Medulla oblongata (tissue), 1 donor: ENCODE data around the gene GALE.
"Not testable (repeated sequence)": the region's sequence is repeated elsewhere in the genome, so short reads cannot be mapped to it uniquely, and the experiment has no call there.

Source experiments
- DNase-seq: peaks from one replicate; pipeline ENCODE4 v3.0.0-alpha.2; 2015; ENCODE audit errors: extremely low spot score

GALE gene

GRCh38 chr1:23792151-23792945 is 8.2 kb downstream of the GALE start:
- no peak for DNase-seq

GRCh38 chr1:23791516-23792047 is 9.0 kb downstream of the GALE start:
- no peak for DNase-seq

- DNase-seq = peak; percentile 96
Observed at GRCh38 chr1:23790696-23791515, 9.6 kb downstream of the GALE start, which contains the start of gene LYPLA2. TSS of gene LYPLA2 (plus strand) at chr1:23791145. CDS start at chr1:23792683, 1,538 bp downstream.

GRCh38 chr1:23788695-23789094 is 11.9 kb downstream of the GALE start:
- no peak for DNase-seq

GRCh38 chr1:23787701-23788100 is 12.9 kb downstream of the GALE start:
- DNase-seq = no peak

GRCh38 chr1:23784846-23785245 is 15.7 kb downstream of the GALE start:
- DNase-seq = no peak

- not testable (repeated sequence) for DNase-seq
Observed at GRCh38 chr1:23783141-23783540, 17.4 kb downstream of the GALE start.

- DNase-seq = no peak
Observed at GRCh38 chr1:23779826-23780371, 20.7 kb downstream of the GALE start.

- peak; percentile 86 for DNase-seq
Observed at GRCh38 chr1:23777979-23778814, 22.4 kb downstream of the GALE start, which contains the start of gene PITHD1. TSS of gene PITHD1 (plus strand) at chr1:23778418. CDS start at chr1:23778516, 98 bp downstream.

GRCh38 chr1:23776217-23776616 is 24.3 kb downstream of the GALE start:
- no peak for DNase-seq

- DNase-seq = no peak
Observed at GRCh38 chr1:23774174-23774880, 26.2 kb downstream of the GALE start.

GRCh38 chr1:23772854-23773242 is 27.7 kb downstream of the GALE start:
- DNase-seq = no peak

- peak; percentile 90 for DNase-seq
Observed at GRCh38 chr1:23772049-23772853, 28.3 kb downstream of the GALE start.

GRCh38 chr1:23768733-23769132 is 31.8 kb downstream of the GALE start:
- no peak for DNase-seq

- no peak for DNase-seq
Observed at GRCh38 chr1:23763041-23763577, 37.4 kb downstream of the GALE start.

- DNase-seq = peak; percentile 81
Observed at GRCh38 chr1:23759277-23759676, 41.3 kb downstream of the GALE start.

- DNase-seq = no peak
Observed at GRCh38 chr1:23757812-23758211, 42.7 kb downstream of the GALE start.

- DNase-seq = no peak
Observed at GRCh38 chr1:23756676-23757075, 43.9 kb downstream of the GALE start.

GRCh38 chr1:23752909-23753308 is 47.6 kb downstream of the GALE start:
- DNase-seq = no peak
